Activated naive CD4-positive, alpha-beta T cell (primary cell): Measurements from ENCODE around the gene C4A.

ENCODE experiments used
- DNase-seq, 4 experiments: peaks; one replicate each; lab custom pipeline; 2025; lab: John Stamatoyannopoulos, UW

Gene C4A

DNA sequence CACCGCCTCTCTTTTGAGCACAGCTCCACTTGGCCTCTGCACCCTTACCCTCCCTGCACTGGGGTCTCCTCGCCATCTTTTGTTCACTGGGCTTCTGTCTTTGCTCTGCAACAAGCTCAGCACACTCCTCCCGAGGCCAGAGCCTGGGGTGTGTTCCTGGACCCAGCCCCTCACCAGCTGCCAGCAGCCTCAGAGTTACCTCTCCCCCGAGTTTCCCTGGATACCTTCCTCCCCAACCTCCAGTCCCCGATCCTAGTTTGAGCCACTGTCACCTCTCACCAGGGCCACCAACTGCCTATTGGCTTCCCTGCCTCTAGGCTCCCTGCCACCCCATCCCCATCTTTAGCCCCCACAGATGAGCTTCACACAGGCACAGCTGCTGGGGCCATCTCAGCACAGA lies 68.7 kb downstream of the C4A start:
- DNase-seq, result no peak
